Tibial nerve (tissue), 4 donors: ENCODE results near the gene AHNAK. TPM values are rescaled to one million over a fixed set of nuclear protein-coding genes. Genes with fewer than 3 reads are reported as not detected.

Source experiments
- DNase-seq, 2 donors: peaks; one replicate each; pipeline ENCODE4 v3.0.0-alpha.2; 2019; ENCODE audit warnings: low spot score in 2 of 2
- H3K27ac ChIP-seq, 4 donors: fragments of 200-600 bp; sonication (generic) in 3 of 4; one replicate each; pipeline ENCODE4 v1.5.1; 2017 to 2019; ENCODE audit warnings: mild to moderate bottlenecking in 1 of 4
- H3K27me3 ChIP-seq, 2 donors: fragments of 200-600 bp; sonication (generic) in 1 of 2; one replicate each; pipeline versions ENCODE4 v1.5.1 to v1.6.0; 2017 to 2019
- H3K36me3 ChIP-seq, 3 donors: fragments of 200-600 bp; sonication (generic); one replicate each; pipeline ENCODE4 v1.5.1; 2018 to 2019
- H3K4me1 ChIP-seq, 4 donors: fragments of 200-600 bp; sonication (generic) in 3 of 4; one replicate each; pipeline ENCODE4 v1.5.1; 2017 to 2019
- H3K4me3 ChIP-seq, 4 donors: fragments of 200-600 bp; sonication (generic) in 3 of 4; one replicate each; pipeline ENCODE4 v1.5.1; 2017 to 2019; ENCODE audit warnings: mild to moderate bottlenecking in 1 of 4, moderate library complexity in 1 of 4
- H3K9me3 ChIP-seq, 4 donors: fragments of 200-600 bp; sonication (generic) in 3 of 4; one replicate each; pipeline ENCODE4 v1.5.1; 2017 to 2019
- CTCF ChIP-seq, 5 experiments: fragments of 200-600 bp in 3 of 5; fragments of 450-650 bp in 2 of 5; sonication (generic) in 3 of 5; IDR thresholded peaks; one replicate each; pipeline ENCODE4 v1.5.1; 2016 to 2019; ENCODE audit warnings: antibody characterized with exemption in 5 of 5, mild to moderate bottlenecking in 3 of 5, moderate library complexity in 2 of 5
- EP300 ChIP-seq, 2 donors: sonication (generic); formaldehyde crosslinking; IDR thresholded peaks; one replicate each; pipeline ENCODE4 v1.6.1; 2017; ENCODE audit warnings: antibody characterized with exemption in 2 of 2, mild to moderate bottlenecking in 1 of 2
- POLR2A ChIP-seq, 2 donors: fragments of 450-650 bp; IDR thresholded peaks; one replicate each; pipeline ENCODE4 v1.6.1; 2017; ENCODE audit warnings: antibody characterized with exemption in 2 of 2, mild to moderate bottlenecking in 2 of 2, moderate library complexity in 2 of 2
- WGBS, 2 donors: methylation state at CpG; one replicate each; pipeline ENCODE4 v1.1.5; 2018; 5-methylcytosine and 5-hydroxymethylcytosine counted together
- total RNA-seq, 4 donors: library from RNA; depleted of rRNA; stranded (reverse); fragments of >200 nt; gene quantifications; one replicate each; pipeline ENCODE4 v1.1.0, GENCODE V29; 2016

The AHNAK gene
- total RNA-seq, 4 donors from 2014 or later = 1,417 to 3,061 (median 2,562) TPM

- Histone ChIP-seq H3K4me1 (peaks cover 0 to 21% (median 6%) of the 10 kb centered on the region in 4 donors), H3K36me3 (peaks cover 0 to 25% (median 0%) of the 10 kb centered on the region in 3 donors), H3K9me3 (no peaks in the 10 kb centered on the region), H3K4me3 (no peak overlapping the region), H3K27me3 (no peaks in the 10 kb centered on the region), H3K27ac (peak overlapping the region in 2 of 4 donors; percentile 19 to 50)
- DNase-seq = peak; percentile 33 to 35
- TF ChIP-seq EP300 (IDR thresholded peaks at IDR 0.05) = no peak
- no peak for TF ChIP-seq POLR2A (IDR thresholded peaks at IDR 0.05)
- TF ChIP-seq CTCF (IDR thresholded peaks at IDR 0.05) = no peak
- 58 to 62% methylated on average over 19 of the region's 19 CpGs for whole genome bisulfite sequencing, 2 donors
Measured at GRCh38 chr11:62487738-62488551, 58.7 kb downstream of the AHNAK start.

- peaks cover 0 to 25% (median 0%) of the 10 kb centered on the region in 3 donors for H3K36me3 ChIP-seq
- DNase-seq = no peak
- no peaks in the 10 kb centered on the region for H3K27me3 ChIP-seq
- no peak overlapping the region for H3K27ac ChIP-seq
- H3K4me1 ChIP-seq = peaks cover 0 to 21% (median 6%) of the 10 kb centered on the region in 4 donors
- TF ChIP-seq POLR2A (IDR thresholded peaks at IDR 0.05) (no peak), EP300 (IDR thresholded peaks at IDR 0.05) (no peak), CTCF (IDR thresholded peaks at IDR 0.05) (no peak)
- WGBS, 2 donors = 88 to 90% methylated on average over 8 of the region's 8 CpGs
- H3K4me3 ChIP-seq = no peak overlapping the region
- H3K9me3 ChIP-seq = no peaks in the 10 kb centered on the region
Measured at GRCh38 chr11:62487136-62487535, 59.5 kb downstream of the AHNAK start.

- no peak overlapping the region for H3K4me3 ChIP-seq
- no peak for DNase-seq
- TF ChIP-seq CTCF (IDR thresholded peaks at IDR 0.05) = no peak
- TF ChIP-seq POLR2A (IDR thresholded peaks at IDR 0.05) = no peak
- no peak for TF ChIP-seq EP300 (IDR thresholded peaks at IDR 0.05)
Measured at GRCh38 chr11:62484352-62484751, 62.3 kb downstream of the AHNAK start.

GRCh38 chr11:62482753-62483152 lies 63.9 kb downstream of the AHNAK start:
- Histone ChIP-seq H3K4me3 (no peak overlapping the region), H3K9me3 (no peaks in the 10 kb centered on the region), H3K4me1 (peaks cover 0 to 24% (median 9%) of the 10 kb centered on the region in 4 donors), H3K27ac (no peak overlapping the region), H3K36me3 (peaks cover 0 to 8% (median 0%) of the 10 kb centered on the region in 3 donors), H3K27me3 (no peaks in the 10 kb centered on the region)
- WGBS, 2 donors = 70 to 76% methylated on average over 6 of the region's 6 CpGs
- DNase-seq = no peak
- TF ChIP-seq POLR2A (IDR thresholded peaks at IDR 0.05) (no peak), EP300 (IDR thresholded peaks at IDR 0.05) (no peak), CTCF (IDR thresholded peaks at IDR 0.05) (no peak)

More at GRCh38 chr11:62484352-62484751, 62.3 kb downstream of the AHNAK start:
- Histone ChIP-seq H3K27me3 (no peaks in the 10 kb centered on the region), H3K9me3 (no peaks in the 10 kb centered on the region), H3K27ac (no peak overlapping the region), H3K4me1 (peaks cover 0 to 37% (median 13%) of the 10 kb centered on the region in 4 donors), H3K36me3 (peaks cover 0 to 5% (median 0%) of the 10 kb centered on the region in 3 donors)
- 92 to 93% methylated on average over 6 of the region's 6 CpGs for WGBS, 2 donors

GRCh38 chr11:62479631-62480201 lies 66.9 kb downstream of the AHNAK start:
- Histone ChIP-seq H3K36me3 (peaks cover 0 to 17% (median 0%) of the 10 kb centered on the region in 3 donors), H3K4me1 (peaks cover 0 to 22% (median 7%) of the 10 kb centered on the region in 4 donors), H3K27ac (peak overlapping the region in 2 of 4 donors; percentile 80 to 82), H3K27me3 (no peaks in the 10 kb centered on the region), H3K9me3 (no peaks in the 10 kb centered on the region), H3K4me3 (no peak overlapping the region)
- WGBS, 2 donors = 58 to 65% methylated on average over 7 of the region's 7 CpGs
- peak in 1 of 2 donors; percentile 16 for DNase-seq
- TF ChIP-seq POLR2A (IDR thresholded peaks at IDR 0.05) (no peak), CTCF (IDR thresholded peaks at IDR 0.05) (no peak), EP300 (IDR thresholded peaks at IDR 0.05) (peak in 1 of 2 donors; percentile 20)
